Measurements from ENCODE around the gene PHF19.

Gene PHF19

GRCh38 chr9:120877276-120878034 is 467 bp upstream of the PHF19 start:
- peak; percentile 86 to 89 for DNase-seq
- TF ChIP-seq POLR2A (IDR thresholded peaks at IDR 0.05; ENCODE audit: low read length) (peak; percentile 79), GATA1 (IDR thresholded peaks at IDR 0.05; ENCODE audit: low read depth, low read length) (no peak)

DNA sequence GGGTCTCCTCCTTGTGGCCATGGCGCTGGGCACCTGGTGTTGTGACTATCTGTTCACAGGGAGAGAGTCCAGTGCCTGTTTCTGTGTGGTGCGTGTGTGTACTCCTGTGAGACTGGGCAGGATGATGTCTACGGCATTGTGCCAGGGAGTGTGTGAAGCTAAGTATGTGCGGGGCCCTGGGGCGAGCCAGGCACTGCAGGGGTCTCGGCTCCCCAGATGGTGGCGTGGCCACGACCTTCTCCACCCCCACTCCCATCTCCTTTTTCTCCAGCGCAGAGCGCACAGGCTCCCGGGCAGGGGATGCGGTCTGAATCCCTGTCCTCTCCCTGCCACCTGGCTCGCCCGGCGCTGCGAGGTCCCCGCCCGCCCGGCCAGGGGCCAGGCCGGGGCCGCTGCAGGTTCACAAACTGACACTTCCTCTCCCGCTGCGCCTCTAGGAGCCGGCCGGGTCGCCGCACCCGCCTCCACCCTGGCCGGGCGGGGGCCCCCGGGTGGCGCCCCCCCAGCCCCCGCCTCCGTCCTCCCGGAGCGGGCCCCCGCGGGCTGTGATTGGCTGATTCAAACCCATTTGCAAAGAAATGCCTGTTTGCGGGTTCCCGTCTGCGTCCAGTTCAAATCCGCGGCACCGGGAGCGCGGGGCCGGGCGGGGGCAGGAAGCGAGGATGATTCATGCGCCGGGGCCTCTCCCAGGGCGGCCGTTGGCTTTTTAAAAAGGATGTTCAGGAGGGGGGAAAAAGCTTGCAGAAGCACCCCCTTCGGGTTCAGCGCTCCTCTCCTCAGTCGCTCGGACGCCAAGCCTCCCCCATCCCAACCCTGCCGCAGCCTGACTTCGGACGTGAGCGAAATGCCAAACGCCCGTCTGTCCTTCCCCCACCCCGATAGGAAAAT is 790 bp downstream of the PHF19 start:
- TF ChIP-seq POLR2A (IDR thresholded peaks at IDR 0.05; ENCODE audit: low read length) = peak; percentile 65
- TF ChIP-seq GATA1 (IDR thresholded peaks at IDR 0.05; ENCODE audit: low read depth, low read length) = no peak
- peak; percentile 92 to 95 for DNase-seq

GRCh38 chr9:120875643-120875953 is 1.4 kb downstream of the PHF19 start:
- no peak for DNase-seq
- TF ChIP-seq POLR2A (IDR thresholded peaks at IDR 0.05; ENCODE audit: low read length) = no peak
- TF ChIP-seq GATA1 (IDR thresholded peaks at IDR 0.05; ENCODE audit: low read depth, low read length) = no peak

DNA sequence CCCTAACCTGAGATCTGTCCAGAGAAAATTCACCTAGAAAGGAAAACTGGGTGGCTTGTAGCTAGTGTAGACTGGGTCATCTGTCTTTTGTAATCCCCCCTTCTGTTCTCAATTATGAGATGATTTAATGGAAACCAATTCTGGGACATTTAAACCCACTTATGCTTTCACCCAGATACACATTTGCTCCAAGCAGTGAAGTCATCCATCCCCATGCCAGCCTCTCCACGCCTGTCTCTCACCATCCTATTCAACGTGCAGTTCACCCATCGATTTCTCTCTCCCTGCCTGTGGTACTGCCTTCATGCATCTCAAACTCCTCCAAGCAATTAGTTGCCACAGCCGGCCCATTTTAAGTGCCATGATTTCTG is 1.8 kb downstream of the PHF19 start:
- TF ChIP-seq POLR2A (IDR thresholded peaks at IDR 0.05; ENCODE audit: low read length) (no peak), GATA1 (IDR thresholded peaks at IDR 0.05; ENCODE audit: low read depth, low read length) (no peak)
- peak in 1 of 2 experiments; percentile 35 for DNase-seq

DNA sequence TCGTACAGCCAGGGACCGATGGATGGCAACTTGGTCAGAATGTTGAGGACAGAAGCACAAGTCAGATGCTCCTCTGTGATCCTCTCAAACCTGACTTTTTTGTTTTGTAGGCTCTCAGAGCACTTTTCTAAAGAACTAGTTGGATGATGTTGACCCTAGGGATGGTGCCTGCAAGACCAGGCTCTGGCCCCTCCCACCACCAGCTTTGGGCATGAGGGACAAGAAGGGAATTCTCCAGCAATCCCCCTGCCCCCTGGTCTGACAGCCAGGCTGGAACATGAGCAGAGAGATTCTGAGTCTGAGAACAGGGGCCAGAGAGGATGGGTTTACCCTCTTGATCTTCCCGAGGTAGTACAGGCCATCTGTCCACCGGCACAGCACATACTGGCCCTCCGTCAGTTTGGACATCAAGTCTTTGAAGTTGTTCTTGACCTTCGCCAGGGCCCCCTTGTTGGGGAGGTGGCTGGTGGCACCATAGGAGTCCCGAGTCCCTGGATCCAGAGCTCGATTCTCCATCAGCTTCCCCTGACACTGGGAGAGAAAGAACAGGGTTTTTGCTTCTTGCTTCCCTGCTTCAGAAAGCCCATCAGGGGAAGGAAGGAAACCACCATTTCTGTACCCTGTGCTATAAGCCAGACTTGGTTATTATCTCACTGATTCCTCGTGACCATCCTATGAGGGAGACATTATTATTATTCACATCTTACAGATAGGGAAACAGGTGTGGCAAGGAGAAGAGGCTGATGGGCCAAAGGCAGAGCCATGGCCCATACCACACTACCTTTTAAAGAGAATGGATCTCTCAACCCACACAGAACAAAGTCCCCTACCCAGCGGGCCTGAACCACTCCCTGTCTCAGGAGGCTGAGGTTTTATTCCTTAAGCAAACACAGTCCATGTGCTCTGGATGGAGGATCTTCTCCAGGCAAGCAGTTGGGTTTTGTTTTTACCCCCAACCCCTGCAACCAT is 2.5 kb downstream of the PHF19 start:
- TF ChIP-seq POLR2A (IDR thresholded peaks at IDR 0.05; ENCODE audit: low read length) = no peak
- TF ChIP-seq GATA1 (IDR thresholded peaks at IDR 0.05; ENCODE audit: low read depth, low read length) = no peak
- no peak for DNase-seq

DNA sequence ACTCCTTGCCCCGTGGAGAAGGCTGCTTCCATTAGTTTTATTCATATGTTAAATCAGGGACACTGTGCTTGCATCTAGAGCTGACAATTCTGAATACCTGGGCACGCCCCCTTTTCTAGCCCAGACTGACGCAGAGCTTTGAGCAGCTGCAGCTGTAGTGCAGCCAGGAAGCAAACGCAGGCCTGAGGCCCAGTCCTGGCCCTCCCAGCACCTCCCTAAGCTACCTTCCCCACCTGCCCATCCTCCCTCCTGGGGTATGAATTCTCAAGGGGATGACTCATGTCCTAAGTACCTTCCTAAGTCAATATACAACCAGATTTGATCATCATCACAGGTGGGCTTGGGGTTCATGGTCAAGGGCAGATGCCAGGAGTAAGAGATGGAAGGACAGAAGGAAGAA is 3.5 kb downstream of the PHF19 start:
- no peak for DNase-seq
- TF ChIP-seq POLR2A (IDR thresholded peaks at IDR 0.05; ENCODE audit: low read length) (no peak), GATA1 (IDR thresholded peaks at IDR 0.05; ENCODE audit: low read depth, low read length) (no peak)

GRCh38 chr9:120872791-120873502 is 4.0 kb downstream of the PHF19 start:
- DNase-seq = no peak
- TF ChIP-seq POLR2A (IDR thresholded peaks at IDR 0.05; ENCODE audit: low read length) (no peak), GATA1 (IDR thresholded peaks at IDR 0.05; ENCODE audit: low read depth, low read length) (no peak)

DNA sequence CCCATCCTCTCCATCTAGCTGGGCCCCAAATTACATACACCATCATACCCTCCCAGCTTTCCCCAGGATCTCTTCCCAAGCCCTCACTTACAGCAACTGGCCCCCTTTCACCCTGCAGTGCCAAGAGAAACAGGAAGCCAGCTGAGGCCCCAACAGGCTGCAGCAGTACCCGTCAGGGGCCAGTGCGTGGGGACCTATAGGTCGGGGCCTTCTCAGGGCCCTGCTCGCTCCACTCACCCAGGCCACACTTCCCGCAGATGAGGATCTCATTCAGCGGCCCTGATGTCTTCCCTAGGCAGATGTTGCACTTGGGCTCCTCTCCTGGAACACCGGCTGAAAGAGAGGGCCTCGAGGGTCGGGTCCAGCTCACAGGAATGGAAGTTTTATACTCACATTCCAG is 6.8 kb downstream of the PHF19 start:
- peak in 1 of 2 experiments; percentile 12 for DNase-seq
- TF ChIP-seq GATA1 (IDR thresholded peaks at IDR 0.05; ENCODE audit: low read depth, low read length) = no peak

- TF ChIP-seq POLR2A (IDR thresholded peaks at IDR 0.05; ENCODE audit: low read length) (no peak), GATA1 (IDR thresholded peaks at IDR 0.05; ENCODE audit: low read depth, low read length) (no peak)
- DNase-seq = peak in 1 of 2 experiments; percentile 20
These were observed 7.3 kb downstream of the PHF19 start for GRCh38 chr9:120869726-120870125.

DNA sequence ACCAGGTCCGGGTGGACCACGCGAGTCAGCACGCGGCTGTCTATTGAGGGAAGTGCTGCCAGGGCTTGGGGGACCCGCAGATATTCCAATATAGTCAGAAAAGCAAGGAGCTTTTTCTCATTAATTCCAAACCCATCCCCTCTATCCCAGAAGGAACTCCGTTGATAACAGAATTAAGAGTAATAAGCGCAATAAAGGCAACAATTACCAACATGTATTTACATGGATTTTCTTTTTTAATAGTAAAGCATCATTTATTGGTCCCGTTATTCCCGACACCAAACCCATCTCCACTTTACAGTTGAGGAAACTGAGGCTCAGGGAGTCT is 7.7 kb downstream of the PHF19 start:
- no peak for TF ChIP-seq POLR2A (IDR thresholded peaks at IDR 0.05; ENCODE audit: low read length)
- no peak for TF ChIP-seq GATA1 (IDR thresholded peaks at IDR 0.05; ENCODE audit: low read depth, low read length)
- no peak for DNase-seq

DNA sequence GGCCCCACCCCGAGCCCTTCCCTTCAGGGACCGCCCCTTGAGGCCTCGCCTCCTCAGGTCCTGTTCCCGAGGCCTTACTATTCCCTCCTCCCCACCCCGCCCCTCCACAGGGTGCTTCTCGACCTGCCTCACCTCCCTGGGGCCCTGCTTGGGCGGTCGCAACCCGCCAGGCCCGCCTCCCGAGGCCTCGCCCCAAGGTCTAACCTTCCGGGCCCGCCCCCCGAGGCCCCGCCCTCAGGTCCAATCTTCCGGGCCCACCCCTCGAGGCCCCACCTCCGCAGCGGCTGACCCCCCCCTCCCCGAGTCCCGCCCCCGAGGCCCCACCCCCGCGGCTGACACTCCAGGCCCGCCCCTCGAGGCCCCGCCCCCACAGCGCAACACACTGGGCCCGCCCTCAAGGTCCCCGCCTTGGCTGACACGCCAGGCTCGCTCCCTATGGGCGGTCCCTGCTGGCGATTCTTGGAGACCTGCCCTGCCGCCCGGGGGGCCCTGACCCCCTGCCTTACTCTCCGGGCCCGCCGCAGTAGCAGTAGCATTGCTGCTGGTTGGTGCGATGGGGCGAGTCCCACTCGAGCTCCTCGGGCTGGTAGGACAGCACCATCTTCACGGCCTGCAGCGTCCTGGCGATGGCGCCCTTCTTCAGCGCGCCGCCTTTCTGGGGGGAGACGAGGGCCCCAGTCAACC is 8.2 kb downstream of the PHF19 start:
- TF ChIP-seq POLR2A (IDR thresholded peaks at IDR 0.05; ENCODE audit: low read length) (peak; percentile 33), GATA1 (IDR thresholded peaks at IDR 0.05; ENCODE audit: low read depth, low read length) (no peak)

DNA sequence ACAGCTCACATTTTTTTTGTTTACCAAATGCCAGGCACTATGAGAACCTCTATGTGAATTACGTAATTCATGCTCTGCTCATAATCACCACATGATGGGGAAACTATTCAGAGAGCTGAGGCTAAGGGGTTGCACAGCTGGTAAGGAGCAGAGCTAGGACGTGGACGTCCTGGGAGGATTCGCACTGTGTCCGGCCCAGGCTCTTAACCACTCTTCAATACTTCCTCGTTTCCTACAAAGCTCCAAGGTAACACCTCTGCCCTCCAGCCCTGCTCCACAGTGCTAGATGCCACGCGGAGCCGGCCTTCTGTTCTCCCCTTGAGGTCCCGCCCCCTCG is 8.7 kb downstream of the PHF19 start:
- TF ChIP-seq GATA1 (IDR thresholded peaks at IDR 0.05; ENCODE audit: low read depth, low read length) = no peak
- TF ChIP-seq POLR2A (IDR thresholded peaks at IDR 0.05; ENCODE audit: low read length) = no peak
- no peak for DNase-seq

More for the DNA sequence above, 8.2 kb downstream of the PHF19 start:
- peak; percentile 97 to 98 for DNase-seq
